GM21360 (cell line): ENCODE data around the gene OR4D6.
"Not testable (repeated sequence)": the region's sequence is repeated elsewhere in the genome, so short reads cannot be mapped to it uniquely, and the experiment has no call there.

Experiments
- ATAC-seq: cut with Tn5 transposase; IDR thresholded peaks from one replicate; pipeline ENCODE4 v1.9.1; 2021; ENCODE audit warnings: mild to moderate bottlenecking, moderate library complexity; ENCODE audit not compliant: unreplicated experiment

The OR4D6 gene

GRCh38 chr11:59456661-59457060, at the start of gene OR4D6:
Gene OR4D6, plus strand, starts transcription at chr11:59456961. Its CDS starts 0 bp downstream, at chr11:59456961.
- ATAC-seq = no peak

DNA sequence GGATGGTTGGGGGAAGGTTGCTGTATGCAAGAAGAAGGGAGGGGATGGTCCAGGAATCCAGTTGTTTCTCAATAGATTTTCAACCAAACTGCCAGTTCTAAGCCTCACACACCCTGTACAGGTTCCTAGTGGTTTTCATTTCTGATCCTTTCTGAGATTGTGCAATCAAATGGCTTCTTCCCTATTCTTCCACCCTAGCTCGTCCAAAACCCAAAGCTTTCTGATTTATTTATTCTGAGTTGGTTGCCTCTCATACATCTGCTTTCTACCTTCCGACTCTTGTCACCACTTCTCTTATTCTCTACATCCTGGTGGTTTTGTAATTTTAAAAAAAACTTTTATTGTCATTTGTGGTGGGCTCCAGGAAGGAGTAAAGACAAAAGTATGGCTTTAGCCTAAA, 43.1 kb upstream of the OR4D6 start:
- ATAC-seq = no peak

GRCh38 chr11:59415111-59415510, 41.6 kb upstream of the OR4D6 start:
- no peak for ATAC-seq

GRCh38 chr11:59416613-59417012, 40.1 kb upstream of the OR4D6 start:
- ATAC-seq = no peak

DNA sequence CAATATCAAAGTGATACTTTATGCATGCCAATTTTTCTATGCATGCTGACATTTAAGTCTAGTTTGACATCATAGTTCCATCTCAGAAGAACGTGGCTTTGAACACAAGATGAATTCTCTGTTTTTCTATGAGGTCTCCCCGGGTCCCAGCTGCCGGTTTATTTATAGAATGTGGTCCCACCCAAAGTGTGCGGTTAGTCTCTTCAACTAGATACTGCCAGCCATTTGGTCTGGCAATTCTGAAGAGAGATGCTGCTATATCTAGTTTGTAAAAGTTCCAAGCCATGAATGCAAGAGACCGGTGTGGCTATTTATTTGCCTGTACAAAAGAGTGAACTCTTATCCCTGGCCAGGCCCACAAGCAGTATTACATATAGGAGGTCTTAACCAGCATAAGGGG, 39.7 kb upstream of the OR4D6 start:
- no peak for ATAC-seq

- no peak for ATAC-seq
Observed at GRCh38 chr11:59418156-59418555, 38.6 kb upstream of the OR4D6 start.

DNA sequence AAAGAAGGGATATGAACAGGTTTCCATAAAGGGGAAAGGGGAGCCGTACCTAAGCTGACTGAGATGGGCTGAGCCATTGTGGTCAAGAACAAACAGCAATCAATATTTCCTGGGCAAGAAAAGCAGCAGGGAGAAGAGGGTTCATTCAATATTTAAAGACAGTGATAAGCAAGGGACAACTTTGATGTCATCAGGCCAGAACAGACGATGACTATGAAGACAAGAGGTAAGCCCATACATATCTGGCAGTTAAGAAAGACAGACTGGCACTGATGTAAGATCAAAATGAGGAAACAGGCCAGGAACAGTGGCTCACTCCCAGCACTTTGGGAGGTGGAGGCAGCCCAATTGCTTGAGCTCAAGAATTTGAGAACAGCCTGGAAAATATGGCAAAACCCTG, 32.9 kb upstream of the OR4D6 start:
- no peak for ATAC-seq

DNA sequence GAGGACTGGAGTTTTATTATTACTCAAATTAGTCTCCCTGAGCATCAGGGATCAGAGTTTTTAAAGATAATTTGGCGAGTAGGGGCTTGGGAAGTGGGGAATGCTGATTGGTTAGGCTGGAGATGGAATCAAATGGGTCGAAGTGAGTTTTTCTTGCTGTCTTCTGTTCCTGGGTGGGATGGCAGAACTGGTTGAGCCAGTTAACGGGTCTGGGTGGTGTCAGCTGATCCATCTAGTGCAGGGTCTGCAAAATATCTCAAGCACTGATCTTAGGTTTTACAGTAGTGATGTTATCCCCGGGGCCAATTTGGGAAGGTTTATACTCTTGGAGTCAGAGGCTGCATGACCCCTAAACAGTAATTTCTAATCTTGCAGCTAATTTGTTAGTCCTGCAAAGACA, 31.6 kb upstream of the OR4D6 start:
- ATAC-seq = no peak

DNA sequence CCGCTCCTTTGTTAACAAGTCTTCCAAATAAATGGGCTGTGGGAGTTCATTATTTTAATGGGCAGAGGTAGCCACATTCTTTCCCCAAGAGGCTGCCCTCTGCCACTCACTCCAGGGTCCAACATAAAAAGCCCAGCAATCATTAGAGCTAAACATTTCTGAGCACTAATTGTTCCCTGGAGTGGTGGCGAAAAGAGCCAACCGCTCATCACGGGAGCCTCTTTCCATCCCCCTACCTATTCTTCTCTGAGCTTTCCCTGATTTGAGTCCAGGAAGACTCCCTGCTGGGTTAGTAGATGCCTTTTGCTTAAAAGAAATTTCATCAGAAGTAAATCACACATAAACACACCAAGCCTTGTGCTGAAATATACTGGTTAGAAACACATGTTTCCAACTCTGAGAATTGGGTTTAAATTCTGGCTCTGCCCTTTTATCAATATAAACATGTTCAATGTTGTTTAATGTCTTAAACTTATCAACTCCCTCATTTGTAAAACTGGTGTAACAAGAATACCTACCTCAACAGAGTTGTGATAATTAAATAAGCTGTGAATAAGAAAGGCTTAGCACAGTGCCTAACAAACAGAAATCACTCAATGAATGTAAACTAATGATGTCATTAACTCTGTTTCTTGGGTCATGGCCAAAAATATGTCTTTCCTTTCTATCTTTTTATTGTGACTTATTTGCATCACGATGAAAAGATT, 30.2 kb upstream of the OR4D6 start, which contains the start of gene OR5A2:
Gene OR5A2 (minus strand): TSS at position 53 of the 707 bp plus-strand sequence. CDS start 3,460 bp downstream, outside the sequence.
- ATAC-seq = no peak

GRCh38 chr11:59427068-59427382, 29.7 kb upstream of the OR4D6 start:
- ATAC-seq = no peak

GRCh38 chr11:59429924-59430516, 26.7 kb upstream of the OR4D6 start:
- peak; percentile 66 for ATAC-seq

DNA sequence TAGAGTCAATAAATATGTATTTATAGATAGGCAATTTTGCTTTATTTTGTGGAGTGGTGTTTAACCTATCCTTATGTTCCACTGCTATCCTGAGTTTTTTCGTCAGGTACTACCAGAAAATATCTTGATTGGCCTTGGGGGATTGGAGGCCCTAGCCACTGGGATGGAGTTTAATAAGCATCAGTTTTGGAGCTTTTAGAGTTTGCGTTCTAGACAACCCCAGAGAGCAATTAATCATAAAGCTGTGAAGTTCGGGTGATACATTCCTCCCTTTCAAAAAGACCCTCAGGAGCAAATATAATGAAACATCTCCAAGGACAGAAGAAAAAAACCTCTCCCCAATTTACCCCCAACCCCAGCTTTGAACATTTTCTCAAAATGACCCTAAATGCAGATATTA, 20.6 kb upstream of the OR4D6 start, which contains the start of gene OR5A1:
Gene OR5A1 (plus strand): TSS at position 301 of the 400 bp plus-strand sequence. CDS start 6,700 bp downstream, outside the sequence.
- no peak for ATAC-seq

DNA sequence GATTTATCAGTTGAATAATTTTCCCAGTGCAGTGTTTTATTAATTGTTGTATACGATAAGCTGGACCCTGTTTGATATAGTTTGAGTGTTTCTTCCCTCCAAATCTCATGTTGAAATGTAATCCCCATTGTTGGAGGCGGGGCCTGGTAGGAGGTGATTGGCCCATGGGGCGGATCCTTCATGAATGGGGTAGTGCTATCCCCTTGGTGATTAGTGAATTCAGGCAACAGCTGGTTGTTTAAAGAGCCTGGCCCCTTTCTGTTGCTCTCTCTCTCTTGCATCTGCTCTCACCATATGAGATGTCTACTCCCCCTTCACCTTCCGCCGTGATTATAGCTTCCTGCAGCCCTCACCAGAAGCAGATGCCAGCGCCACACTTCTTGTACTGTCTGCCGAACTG, 19.0 kb upstream of the OR4D6 start:
- ATAC-seq = no peak

DNA sequence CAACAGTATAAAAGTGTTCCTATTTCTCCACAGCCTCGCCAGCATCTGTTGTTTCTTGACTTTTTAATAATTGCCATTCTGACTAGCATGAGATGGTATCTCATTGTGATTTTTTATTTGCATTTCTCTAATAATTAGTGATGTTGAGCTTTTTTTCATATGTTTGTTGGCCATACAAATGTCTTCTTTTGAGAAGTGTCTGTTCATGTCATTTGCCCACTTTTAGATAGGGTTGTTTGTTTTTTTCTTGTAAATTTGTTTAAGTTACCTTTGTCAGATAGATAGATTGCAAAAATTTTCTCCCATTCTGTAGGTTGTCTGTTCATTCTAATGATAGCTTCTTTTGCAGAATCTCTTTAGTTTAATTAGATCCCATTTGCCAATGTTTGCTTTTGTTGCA, 11.1 kb upstream of the OR4D6 start:
- ATAC-seq = not testable (repeated sequence)

- no peak for ATAC-seq
Observed at GRCh38 chr11:59448484-59448883, 8.3 kb upstream of the OR4D6 start.

- no peak for ATAC-seq
Observed at GRCh38 chr11:59459916-59460315, 3.2 kb downstream of the OR4D6 start.

DNA sequence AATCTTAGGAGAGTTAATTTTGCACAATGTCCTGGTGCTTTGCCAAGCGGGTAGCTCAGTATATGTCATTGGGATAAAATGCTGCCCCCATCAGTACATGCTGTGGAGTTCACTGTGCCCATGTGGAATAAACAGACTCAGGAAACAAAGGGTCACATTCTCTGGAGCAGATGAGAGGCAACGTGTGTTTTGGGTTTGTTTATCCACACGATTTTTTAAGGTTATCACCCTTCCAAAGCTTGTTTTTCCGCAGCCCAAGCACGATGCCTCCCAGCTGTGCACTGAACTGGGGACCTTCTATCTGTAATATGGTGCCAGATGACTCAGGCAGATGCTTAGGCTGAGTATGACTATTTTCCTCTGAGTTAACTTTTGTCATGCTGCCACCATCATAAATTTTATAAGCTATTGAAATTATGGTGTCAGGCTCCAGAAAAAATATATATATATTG, 6.5 kb downstream of the OR4D6 start:
- ATAC-seq = no peak

DNA sequence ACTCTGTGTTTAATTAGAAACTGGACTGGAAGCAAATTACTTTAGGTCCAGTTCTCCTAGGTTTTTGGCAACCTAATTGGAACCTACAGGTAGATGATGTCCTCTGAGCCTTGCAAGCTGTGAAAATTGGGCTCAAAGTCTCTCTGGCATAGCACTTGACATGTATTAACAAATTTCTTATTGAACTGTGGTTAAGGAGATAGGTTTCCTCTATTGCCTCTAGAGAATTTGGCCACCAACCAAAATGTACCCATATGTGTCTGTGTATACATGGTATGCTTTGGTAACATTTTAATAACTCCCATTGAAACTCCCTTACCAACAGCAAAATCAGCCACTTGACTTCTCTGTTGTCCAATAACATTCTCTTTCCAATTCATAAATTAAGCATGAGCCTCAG, 16.3 kb downstream of the OR4D6 start, which contains the start of gene OR4D10:
Gene OR4D10 (plus strand): TSS at position 301 of the 400 bp plus-strand sequence. CDS start 4,115 bp downstream, outside the sequence.
- no peak for ATAC-seq

DNA sequence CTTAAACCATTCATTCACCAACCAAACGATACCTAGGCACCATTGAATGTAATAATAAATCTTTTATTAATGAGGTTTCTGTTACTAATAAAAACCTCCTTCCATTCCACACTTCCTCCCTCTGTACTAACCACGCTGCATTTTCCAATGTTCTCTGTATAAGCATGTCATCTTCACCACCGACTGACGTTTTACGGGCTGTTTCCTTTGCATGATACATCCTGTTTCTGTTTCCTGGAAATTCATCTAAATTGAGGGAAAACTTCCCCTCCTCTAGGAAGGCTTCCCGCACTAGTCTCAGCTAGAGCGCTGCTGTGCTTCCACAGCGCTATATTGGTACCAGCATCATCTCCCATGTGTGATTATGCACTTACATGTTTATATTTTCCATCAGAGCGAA, 18.4 kb downstream of the OR4D6 start:
- no peak for ATAC-seq

- no peak for ATAC-seq
Observed at GRCh38 chr11:59479906-59480305, 23.1 kb downstream of the OR4D6 start.

- no peak for ATAC-seq
Observed at GRCh38 chr11:59480359-59480758, 23.6 kb downstream of the OR4D6 start.

DNA sequence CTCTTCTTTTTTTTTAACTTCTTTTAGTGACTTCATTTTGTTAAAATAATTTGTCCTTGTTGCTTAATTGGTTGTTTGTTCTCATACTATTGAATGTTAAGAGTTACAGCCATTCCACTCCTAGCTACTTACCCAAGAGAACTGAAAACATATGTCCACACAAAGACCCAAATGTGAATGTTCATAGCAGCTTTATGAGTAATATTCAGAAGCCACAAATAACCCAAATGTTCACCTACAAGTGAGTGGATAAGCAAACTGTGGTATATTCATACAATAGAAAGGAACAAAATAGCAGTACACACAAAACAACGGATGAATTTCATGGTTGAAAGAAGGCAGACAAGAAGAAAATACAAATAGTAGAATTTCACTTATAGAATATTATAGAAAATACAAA, 45.2 kb downstream of the OR4D6 start:
- ATAC-seq = no peak
